K562 (cell line): Measurements from ENCODE around the gene CNPY2. TPM values are rescaled to one million over a fixed set of nuclear protein-coding genes. Genes with fewer than 3 reads are reported as not detected.
A peak's percentile ranks its signal among the peaks of the same experiment; 100 is the strongest.

ENCODE experiments used
- CBFB ChIP-seq: sonication (generic); formaldehyde crosslinking; IDR thresholded peaks from 2 replicates; pipeline ENCODE4 v1.4.0; 2020; ENCODE audit warnings: mild to moderate bottlenecking, missing genetic modification reagents
- FIP1L1 ChIP-seq: fragments of 200-400 bp; formaldehyde crosslinking; IDR thresholded peaks from 2 replicates; pipeline ENCODE4 v1.6.1; 2018; ENCODE audit warnings: mild to moderate bottlenecking, low read depth, low read length; ENCODE audit not compliant: poor library complexity, severe bottlenecking
- FOXP1 ChIP-seq: sonication (generic); formaldehyde crosslinking; IDR thresholded peaks from 2 replicates; pipeline ENCODE4 v1.8.0; 2022; ENCODE audit warnings: mild to moderate bottlenecking, missing genetic modification reagents
- MEF2A ChIP-seq: IDR thresholded peaks from 2 replicates; pipeline ENCODE4 v1.6.1; 2011; ENCODE audit warnings: low read depth, mild to moderate bottlenecking, low read length, moderate library complexity; ENCODE audit not compliant: control insufficient read depth
- NR4A1 ChIP-seq, 2 experiments: fragments of 250-450 bp in 1 of 2; fragments of 450-650 bp in 1 of 2; sonication (Bioruptor Pico) in 1 of 2; IDR thresholded peaks; 2 replicates each; pipeline versions ENCODE4 v1.4.0 to v1.6.1; 2016 to 2020; ENCODE audit warnings: mild to moderate bottlenecking in 2 of 2, missing compliant biosample characterization in 1 of 2, missing genetic modification characterization in 1 of 2, moderate library complexity in 1 of 2
- PBX2 ChIP-seq, 2 experiments: IDR thresholded peaks in 1 of 2; conservative IDR thresholded peaks in 1 of 2; 2 replicates each; pipeline ENCODE4 v1.6.1; 2016; ENCODE audit warnings: low read depth in 2 of 2, mild to moderate bottlenecking in 1 of 2, missing compliant biosample characterization in 1 of 2, missing genetic modification characterization in 1 of 2, moderate library complexity in 1 of 2
- POLR2AphosphoS2 ChIP-seq: IDR thresholded peaks from 2 replicates; pipeline ENCODE4 v1.6.1; 2012; ENCODE audit warnings: low read length, improper control_type of control experiment
- RBBP5 ChIP-seq: fragments of 200-600 bp; sonication (generic); IDR thresholded peaks from 2 replicates; pipeline ENCODE4 v1.6.1; 2012; ENCODE audit warnings: borderline replicate concordance, mild to moderate bottlenecking, low read length, control low read depth, inconsistent platforms; ENCODE audit not compliant: insufficient read depth, poor library complexity, severe bottlenecking
- RFX5 ChIP-seq: IDR thresholded peaks from 2 replicates; pipeline ENCODE4 v1.6.1; 2011; ENCODE audit warnings: low read depth, mild to moderate bottlenecking, improper control_type of control experiment, low read length
- RUNX1 ChIP-seq: sonication (generic); IDR thresholded peaks from 2 replicates; pipeline ENCODE4 v1.6.1; 2016; ENCODE audit warnings: antibody characterized with exemption, low read depth
- SMARCE1 ChIP-seq: fragments of 450-650 bp; IDR thresholded peaks from 2 replicates; pipeline ENCODE4 v1.7.1; 2016; ENCODE audit warnings: mild to moderate bottlenecking
- SPI1 ChIP-seq: IDR thresholded peaks from 2 replicates; pipeline ENCODE4 v1.6.1; 2011; ENCODE audit warnings: low read depth, low read length, control low read depth, borderline replicate concordance
- TAF15 ChIP-seq: fragments of 200-400 bp; formaldehyde crosslinking; IDR thresholded peaks from 2 replicates; pipeline ENCODE4 v1.6.1; 2017; ENCODE audit warnings: mild to moderate bottlenecking, low read depth, low read length, moderate library complexity
- THAP12 ChIP-seq: fragments of 250-450 bp; sonication (Bioruptor Pico); IDR thresholded peaks from 2 replicates; pipeline ENCODE4 v1.9.0; 2021; ENCODE audit warnings: mild to moderate bottlenecking, inconsistent platforms
- USF1 ChIP-seq: sonication (generic); formaldehyde crosslinking; IDR thresholded peaks from 2 replicates; pipeline ENCODE4 v1.9.0; 2022; ENCODE audit warnings: mild to moderate bottlenecking, missing genetic modification reagents
- XRCC5 ChIP-seq: fragments of 200-400 bp; formaldehyde crosslinking; IDR thresholded peaks from 2 replicates; pipeline ENCODE4 v1.6.1; 2017; ENCODE audit warnings: low read depth, mild to moderate bottlenecking, low read length
- ZFP91 ChIP-seq: sonication (generic); formaldehyde crosslinking; IDR thresholded peaks from 2 replicates; pipeline ENCODE4 v1.8.0; 2022; ENCODE audit warnings: mild to moderate bottlenecking, missing genetic modification reagents
- polyA plus RNA-seq, 8 experiments: library from polyadenylated mRNA; depleted of rRNA in 4 of 8; stranded (reverse) in 5 of 8; unstranded in 3 of 8; fragments of >200 nt; fragmentation: Nextera tagmentation in 2 of 8; fragmentation: Illumina TruSeq in 1 of 8; extraction: Ambion mirVana in 2 of 8; extraction: Trizol in 1 of 8; gene quantifications; 2 replicates each; pipeline versions ENCODE4 v1.2.1 to v1.2.3, GENCODE V29; 2011 to 2014; ENCODE audit warnings: inconsistent platforms in 1 of 8, missing spikeins in 1 of 8
- total RNA-seq, 7 experiments: library from RNA; depleted of rRNA in 6 of 7; stranded (reverse); fragments of >200 nt in 6 of 7; fragmentation: Illumina TruSeq in 2 of 7; extraction: Trizol in 2 of 7; gene quantifications; 2 replicates each; pipeline versions ENCODE4 v1.2.1 to v1.2.3, GENCODE V29; 2011 to 2021; ENCODE audit warnings: low replicate concordance in 1 of 7

Gene CNPY2
- total and polyA plus RNA-seq, 9 of the 15 experiments (the other 6 are each of a cell fraction or from before 2014, with no cell fraction given), result 33.8 to 190 (median 138) TPM

- TF ChIP-seq ZFP91 (peak; percentile 60; the same call in 1 of the 2 replicates), THAP12 (CRISPR knock-in tag) (peak; percentile 77), TAF15 (no peak), PBX2 (CRISPR knock-in tag; IDR thresholded peaks at IDR 0.05; ENCODE audit: low read depth) (no peak), PBX2 (tag; conservative IDR thresholded peaks at IDR 0.05; ENCODE audit: low read depth) (no peak), XRCC5 (peak; percentile 50; the same call in 1 of the 2 replicates), CBFB (0 out of 2 replicates have a peak, but pooled peaks have one; percentile 40), POLR2AphosphoS2 (no peak), SPI1 (peak; percentile 76), RUNX1 (no peak), SMARCE1 (no peak), RBBP5 (peak; percentile 40), USF1 (CRISPR knock-in tag) (peak; percentile 30), MEF2A (no peak), NR4A1 (CRISPR knock-in tag; IDR thresholded peaks at IDR 0.05) (no peak), NR4A1 (tag; IDR thresholded peaks at IDR 0.05) (peak; percentile 64; the same call in 1 of the 2 replicates), FIP1L1 (peak; percentile 78), RFX5 (0 out of 2 replicates have a peak, but pooled peaks have one; percentile 44), FOXP1 (CRISPR knock-in tag) (peak; percentile 95)
These were observed 48.9 kb downstream of the CNPY2 start, which contains the start of gene COQ10A (continued) for GRCh38 chr12:56266693-56267442.
